HCT116 (cell line): ENCODE results near the gene RBM26. TPM values are rescaled to one million over a fixed set of nuclear protein-coding genes. Genes with fewer than 3 reads are reported as not detected.

Experiments used
- ATAC-seq: fragments of 200-7000 bp; cut with Tn5 transposase; 2 replicates; pipeline ENCODE4 v1.9.1; 2020; ENCODE audit warnings: mild to moderate bottlenecking, moderate library complexity
- BruUV-seq: library from RNA; stranded (reverse); fragments of 400-500 nt; replicated peaks from 2 replicates; lab custom pipeline; 2021; lab: Mats Ljungman, UMichigan
- CTCF ChIA-PET: fragments of 300-600 bp; sonication (Branson Sonifier 250); formaldehyde crosslinking; loops from one replicate; lab custom pipeline; 2021; ENCODE audit warnings: antibody characterized with exemption; lab: Charles Lee
- POLR2A ChIA-PET: fragments of 300-600, 350-600 bp; sonication (Branson Sonifier 250); formaldehyde crosslinking; loops from one replicate; lab custom pipeline; 2021; ENCODE audit warnings: antibody characterized with exemption; lab: Charles Lee
- RAD21 ChIA-PET, 2 experiments: fragments of 300-600 bp; sonication (Branson Sonifier 250); formaldehyde crosslinking; loops; one replicate each; lab custom pipeline; 2023; ENCODE audit warnings: low total read pairs in 2 of 2; ENCODE audit not compliant: uncharacterized antibody in 2 of 2, unreplicated experiment in 2 of 2, low non-redundant PET in 1 of 2; lab: Charles Lee
- DNase-seq: peaks from one replicate; pipeline ENCODE4 v3.0.0-alpha.2; 2010; ENCODE audit warnings: low read depth, low spot score
- H2AFZ ChIP-seq: fragments of 200-600 bp; shearing (Covaris generic), sonication (generic); 2 replicates; pipeline ENCODE4 v1.6.1; 2017; ENCODE audit warnings: low read depth, mixed run types, mixed read lengths, antibody characterized with exemption, low read length; ENCODE audit not compliant: poor library complexity, severe bottlenecking
- H3K27ac ChIP-seq: 2 replicates; pipeline ENCODE4 v1.5.1; 2012; ENCODE audit warnings: low read depth, low read length
- H3K27me3 ChIP-seq: fragments of 200-600 bp; sonication (generic); 2 replicates; pipeline ENCODE4 v1.6.1; 2016; ENCODE audit warnings: mixed run types, low read length, mixed read lengths; ENCODE audit not compliant: insufficient read depth
- H3K36me3 ChIP-seq, 2 experiments: fragments of 200-500 bp in 1 of 2; fragments of 200-600 bp in 1 of 2; sonication (Bioruptor generic) in 1 of 2; sonication (generic) in 1 of 2; 2 replicates each; pipeline versions ENCODE4 v1.5.1 to v1.6.1; 2014 to 2016; ENCODE audit warnings: low read length in 2 of 2, inconsistent platforms in 1 of 2, mixed read lengths in 1 of 2, mixed run types in 1 of 2; ENCODE audit not compliant: insufficient read depth in 2 of 2, control insufficient read depth in 1 of 2
- H3K4me1 ChIP-seq, 2 experiments: fragments of 200-600 bp in 1 of 2; sonication (generic) in 1 of 2; 2 replicates each; pipeline versions ENCODE4 v1.5.1 to v1.6.1; 2012 to 2017; ENCODE audit warnings: low read length in 2 of 2, inconsistent platforms in 1 of 2, mild to moderate bottlenecking in 1 of 2, mixed read lengths in 1 of 2, mixed run types in 1 of 2, moderate library complexity in 1 of 2; ENCODE audit not compliant: insufficient read depth in 2 of 2, control insufficient read depth in 1 of 2
- H3K4me2 ChIP-seq: fragments of 200-600 bp; sonication (generic); 2 replicates; pipeline ENCODE4 v1.6.1; 2017; ENCODE audit warnings: mixed run types, low read length, mixed read lengths
- H3K4me3 ChIP-seq, 2 experiments: fragments of 200-600 bp in 1 of 2; sonication (generic) in 1 of 2; replicated peaks in 1 of 2; 2 replicates each; pipeline ENCODE4 v1.5.1; 2011 to 2016; ENCODE audit warnings: low read length in 2 of 2, control low read depth in 1 of 2, low read depth in 1 of 2, mild to moderate bottlenecking in 1 of 2, mixed read lengths in 1 of 2, mixed run types in 1 of 2
- H3K79me2 ChIP-seq: fragments of 200-600 bp; sonication (generic); 2 replicates; pipeline ENCODE4 v1.6.1; 2017; ENCODE audit warnings: mild to moderate bottlenecking, mixed run types, low read length, moderate library complexity, mixed read lengths; ENCODE audit not compliant: insufficient read depth
- H3K9ac ChIP-seq: fragments of 200-600 bp; sonication (generic); 2 replicates; pipeline ENCODE4 v1.6.1; 2016; ENCODE audit warnings: low read length, mixed read lengths
- H3K9me2 ChIP-seq: fragments of 200-600 bp; sonication (generic), shearing (Covaris generic); 2 replicates; pipeline ENCODE4 v1.6.1; 2017; ENCODE audit warnings: mixed run types, mild to moderate bottlenecking, moderate library complexity; ENCODE audit not compliant: insufficient read depth
- H3K9me3 ChIP-seq, 2 experiments: fragments of 200-500 bp in 1 of 2; fragments of 200-600 bp in 1 of 2; sonication (Bioruptor generic) in 1 of 2; sonication (generic) in 1 of 2; 2 replicates each; pipeline ENCODE4 v1.6.1; 2014 to 2017; ENCODE audit warnings: low read length in 2 of 2, mixed read lengths in 2 of 2, inconsistent platforms in 1 of 2, low read depth in 1 of 2, mild to moderate bottlenecking in 1 of 2, mixed run types in 1 of 2, moderate library complexity in 1 of 2; ENCODE audit not compliant: control insufficient read depth in 1 of 2, insufficient read depth in 1 of 2
- H4K20me1 ChIP-seq: fragments of 200-600 bp; sonication (generic), shearing (Covaris generic); 2 replicates; pipeline ENCODE4 v1.6.1; 2017; ENCODE audit warnings: mixed run types, mild to moderate bottlenecking, moderate library complexity; ENCODE audit not compliant: insufficient read depth
- ATF3 ChIP-seq: IDR thresholded peaks from 2 replicates; pipeline ENCODE4 v1.6.1; 2012
- CTCF ChIP-seq, 3 experiments: fragments of 200-600 bp in 1 of 3; sonication (generic) in 1 of 3; IDR thresholded peaks in 2 of 3; conservative IDR thresholded peaks in 1 of 3; 2 replicates each; pipeline ENCODE4 v1.5.1; 2012 to 2017; ENCODE audit warnings: low read depth in 2 of 3, low read length in 2 of 3, antibody characterized with exemption in 1 of 3, borderline replicate concordance in 1 of 3, control low read depth in 1 of 3, mild to moderate bottlenecking in 1 of 3, mixed read lengths in 1 of 3, mixed run types in 1 of 3, moderate library complexity in 1 of 3; ENCODE audit not compliant: insufficient read depth in 1 of 3
- EGR1 ChIP-seq: IDR thresholded peaks from 2 replicates; pipeline ENCODE4 v1.6.1; 2012; ENCODE audit warnings: low read depth
- ELF1 ChIP-seq: IDR thresholded peaks from 2 replicates; pipeline ENCODE4 v1.6.1; 2012; ENCODE audit warnings: low read depth, borderline replicate concordance
- EZH2phosphoT487 ChIP-seq: fragments of 200-600 bp; IDR thresholded peaks from 2 replicates; pipeline ENCODE4 v1.6.1; 2018; ENCODE audit warnings: antibody characterized with exemption, borderline replicate concordance
- FOSL1 ChIP-seq: IDR thresholded peaks from 2 replicates; pipeline ENCODE4 v1.6.1; 2012; ENCODE audit warnings: low read depth
- JUND ChIP-seq: IDR thresholded peaks from 2 replicates; pipeline ENCODE4 v1.6.1; 2012
- POLR2A ChIP-seq: IDR thresholded peaks from 2 replicates; pipeline ENCODE4 v1.7.0; 2011; ENCODE audit warnings: borderline replicate concordance; ENCODE audit not compliant: insufficient read depth, insufficient read length; ENCODE audit errors: extremely low read depth
- RAD21 ChIP-seq: IDR thresholded peaks from 2 replicates; pipeline ENCODE4 v1.6.1; 2012; ENCODE audit warnings: low read depth, mild to moderate bottlenecking
- REST ChIP-seq: IDR thresholded peaks from 2 replicates; pipeline ENCODE4 v1.6.1; 2012; ENCODE audit warnings: low read depth
- SIN3A ChIP-seq: IDR thresholded peaks from 2 replicates; pipeline ENCODE4 v1.6.1; 2012; ENCODE audit warnings: low read depth
- SP1 ChIP-seq: IDR thresholded peaks from 2 replicates; pipeline ENCODE4 v1.6.1; 2012; ENCODE audit warnings: low read depth
- TCF7L2 ChIP-seq: IDR thresholded peaks from 2 replicates; pipeline ENCODE4 v1.7.0; 2011; ENCODE audit warnings: borderline replicate concordance, inconsistent platforms; ENCODE audit not compliant: insufficient read depth, insufficient read length; ENCODE audit errors: extremely low read depth
- YY1 ChIP-seq: IDR thresholded peaks from 2 replicates; pipeline ENCODE4 v1.6.1; 2011; ENCODE audit warnings: low read length, low read depth, moderate library complexity, mild to moderate bottlenecking; ENCODE audit not compliant: insufficient replicate concordance; ENCODE audit errors: extremely low read depth
- ZBTB33 ChIP-seq: IDR thresholded peaks from 2 replicates; pipeline ENCODE4 v1.6.1; 2011; ENCODE audit warnings: mild to moderate bottlenecking, low read length, moderate library complexity; ENCODE audit not compliant: insufficient replicate concordance; ENCODE audit errors: extremely low read depth
- ZFX ChIP-seq: fragments of 450-650 bp; IDR thresholded peaks from 2 replicates; pipeline ENCODE4 v1.6.1; 2017
- ZNF274 ChIP-seq: fragments of 200-500 bp; sonication (Bioruptor generic); IDR thresholded peaks from 2 replicates; pipeline ENCODE4 v1.6.1; 2014; ENCODE audit warnings: mild to moderate bottlenecking, low read depth, low read length, inconsistent platforms
- intact Hi-C: fragments of 100-400 bp; cut with micrococcal nuclease; formaldehyde crosslinking; loops from 2 replicates; pipeline ENCODE4 v1.10.0; 2022
- total RNA-seq: library from RNA; stranded (reverse); gene quantifications from one replicate; pipeline ENCODE4 v1.2.1, GENCODE V29; 2021; ENCODE audit not compliant: unreplicated experiment

The RBM26 gene
- total RNA-seq, 1 experiment from 2014 or later = 52.5 TPM

GRCh38 chr13:79282976-79283375, 123.1 kb downstream of the RBM26 start:
- H3K27me3 ChIP-seq = peaks cover 8% of the 10 kb centered on the region; the same call in 1 of the 2 replicates
- H3K36me3 ChIP-seq = no peaks in the 10 kb centered on the region
- no peaks in the 10 kb centered on the region for H3K4me1 ChIP-seq
- DNase-seq = no peak
- H3K9ac ChIP-seq = no peak overlapping the region
- no peak overlapping the region for H2AFZ ChIP-seq
- H3K9me2 ChIP-seq = no peaks in the 10 kb centered on the region
- no peak overlapping the region for H3K4me2 ChIP-seq
- ChIA-PET RAD21 (no interaction called here), CTCF (no interaction called here), POLR2A (no interaction called here)
- H3K79me2 ChIP-seq = no peaks in the 10 kb centered on the region
- no peaks in the 10 kb centered on the region for H4K20me1 ChIP-seq
- TF ChIP-seq EZH2phosphoT487 (no peak), YY1 (no peak), FOSL1 (no peak), CTCF (IDR thresholded peaks at IDR 0.05 in 2 of 3, conservative IDR thresholded peaks at IDR 0.05 in 1 of 3; ENCODE audit: borderline replicate concordance in 1 of 3, insufficient read depth in 1 of 3, low read depth in 2 of 3, low read length in 2 of 3) (no peak), JUND (no peak), ZFX (no peak), ZNF274 (no peak), EGR1 (no peak), TCF7L2 (no peak), REST (no peak), POLR2A (no peak), SIN3A (no peak), RAD21 (no peak), SP1 (no peak), ZBTB33 (no peak), ATF3 (no peak), ELF1 (no peak)
- no peak overlapping the region for H3K27ac ChIP-seq
- BruUV-seq = no TSS peak
- no peaks in the 10 kb centered on the region for H3K9me3 ChIP-seq
- H3K4me3 ChIP-seq = no peak overlapping the region
- no peak for ATAC-seq
- intact Hi-C loops = no loop called here
